Muscle layer of duodenum (tissue), 2 donors: ENCODE results near the gene ST6GALNAC4.

Experiments used
- H3K27ac ChIP-seq: one replicate; pipeline ENCODE4 v1.7.0; 2013; ENCODE audit warnings: mild to moderate bottlenecking, low read length
- H3K27me3 ChIP-seq: one replicate; pipeline ENCODE4 v1.7.0; 2013; ENCODE audit warnings: low read depth, mild to moderate bottlenecking, control low read depth, low read length
- H3K36me3 ChIP-seq, 2 donors: one replicate each; pipeline ENCODE4 v1.7.0; 2013; ENCODE audit warnings: low read length in 2 of 2, control low read depth in 1 of 2, mild to moderate bottlenecking in 1 of 2; ENCODE audit not compliant: insufficient read depth in 2 of 2, control insufficient read depth in 1 of 2
- H3K4me1 ChIP-seq, 2 donors: one replicate each; pipeline ENCODE4 v1.7.0; 2013; ENCODE audit warnings: low read length in 2 of 2, mild to moderate bottlenecking in 2 of 2, control low read depth in 1 of 2, moderate library complexity in 1 of 2; ENCODE audit not compliant: insufficient read depth in 2 of 2, control insufficient read depth in 1 of 2
- H3K4me3 ChIP-seq, 2 donors: one replicate each; pipeline ENCODE4 v1.7.0; 2013; ENCODE audit warnings: low read length in 2 of 2, low read depth in 1 of 2, mild to moderate bottlenecking in 1 of 2
- H3K9me3 ChIP-seq, 2 donors: one replicate each; pipeline ENCODE4 v1.7.0; 2013; ENCODE audit warnings: low read length in 2 of 2, control low read depth in 1 of 2, mild to moderate bottlenecking in 1 of 2; ENCODE audit not compliant: control insufficient read depth in 1 of 2
- donor health status: healthy.

The ST6GALNAC4 gene

DNA sequence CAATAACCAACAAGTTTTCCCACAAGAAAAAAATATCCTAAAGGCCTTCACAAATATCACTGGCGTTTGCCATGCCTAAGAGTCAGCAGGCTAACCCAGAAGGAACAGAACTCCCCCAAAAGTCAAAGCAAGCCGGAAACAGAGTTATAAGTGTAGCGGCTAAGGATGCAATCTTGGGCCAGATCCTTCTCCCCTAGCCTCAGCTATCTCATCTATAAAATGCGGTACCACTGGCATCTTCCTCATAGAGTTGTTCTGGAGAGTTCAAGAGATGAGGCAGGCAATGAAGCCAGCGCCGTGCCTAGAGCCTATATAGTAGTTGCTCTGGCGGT lies 20.2 kb upstream of the ST6GALNAC4 start:
- H3K4me3 ChIP-seq = peak overlapping the region; percentile 86 to 93
- H3K27me3 ChIP-seq = no peaks in the 10 kb centered on the region
- H3K4me1 ChIP-seq = peaks cover 16 to 33% of the 10 kb centered on the region in 2 donors
- H3K27ac ChIP-seq = peak overlapping the region; percentile 48
- peaks cover 3 to 10% of the 10 kb centered on the region in 2 donors for H3K36me3 ChIP-seq
- H3K9me3 ChIP-seq = no peaks in the 10 kb centered on the region

DNA sequence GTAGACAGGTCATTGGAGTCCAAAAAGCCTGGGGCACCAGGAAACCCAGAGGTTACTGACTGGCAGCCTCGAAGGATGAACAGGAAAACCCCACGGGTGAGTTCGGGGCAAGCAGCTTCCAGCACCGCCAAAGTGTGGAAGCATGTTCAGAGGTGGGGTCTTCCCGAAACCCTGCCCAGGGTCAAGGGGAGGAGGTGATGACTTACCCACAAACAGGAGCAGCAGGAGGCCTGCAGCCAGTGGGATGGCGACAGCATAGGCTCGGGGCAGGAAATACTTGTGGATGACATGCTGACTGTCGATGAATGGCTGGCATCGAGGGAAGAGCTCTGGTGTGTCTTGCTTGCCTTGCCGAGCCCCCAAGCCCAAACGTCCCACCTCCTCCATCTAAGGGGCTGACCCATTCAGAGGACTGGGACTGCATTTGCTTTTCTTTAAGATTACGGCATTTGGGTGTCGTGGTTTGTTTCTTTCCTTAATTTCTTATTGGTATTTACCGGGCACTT lies 19.6 kb upstream of the ST6GALNAC4 start:
- peak overlapping the region; percentile 86 to 93 for H3K4me3 ChIP-seq
- no peak overlapping the region for H3K27ac ChIP-seq
- no peaks in the 10 kb centered on the region for H3K9me3 ChIP-seq

DNA sequence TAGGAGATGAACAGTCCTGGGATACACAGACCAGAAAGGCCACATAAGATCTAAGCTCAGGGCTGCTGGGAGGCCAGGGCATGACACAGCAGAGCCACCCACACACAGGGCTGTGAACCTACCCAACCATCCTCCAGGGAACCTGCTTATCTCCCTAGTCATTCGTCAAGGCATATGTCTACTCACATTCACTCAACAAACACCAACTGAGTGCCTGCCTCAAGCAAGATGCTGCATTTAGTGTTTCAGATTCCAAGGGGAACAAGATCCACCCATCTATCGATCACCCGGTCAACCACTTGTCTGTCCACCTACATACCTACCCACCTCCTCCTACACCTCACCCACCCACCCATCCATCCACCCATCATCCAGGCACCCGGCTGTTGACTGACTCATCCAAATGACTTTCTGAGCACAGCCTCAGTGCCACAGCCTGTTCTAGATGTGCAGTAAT lies 19.0 kb upstream of the ST6GALNAC4 start:
- H3K4me3 ChIP-seq = no peak overlapping the region
- H3K27me3 ChIP-seq = no peaks in the 10 kb centered on the region
- H3K9me3 ChIP-seq = no peaks in the 10 kb centered on the region
- no peak overlapping the region for H3K27ac ChIP-seq
- H3K36me3 ChIP-seq = peaks cover 3 to 8% of the 10 kb centered on the region in 2 donors
- peaks cover 16 to 37% of the 10 kb centered on the region in 2 donors for H3K4me1 ChIP-seq

More for the DNA sequence above, 19.6 kb upstream of the ST6GALNAC4 start:
- Histone ChIP-seq H3K27me3 (no peaks in the 10 kb centered on the region), H3K4me1 (peaks cover 16 to 31% of the 10 kb centered on the region in 2 donors), H3K36me3 (peaks cover 3 to 8% of the 10 kb centered on the region in 2 donors)

DNA sequence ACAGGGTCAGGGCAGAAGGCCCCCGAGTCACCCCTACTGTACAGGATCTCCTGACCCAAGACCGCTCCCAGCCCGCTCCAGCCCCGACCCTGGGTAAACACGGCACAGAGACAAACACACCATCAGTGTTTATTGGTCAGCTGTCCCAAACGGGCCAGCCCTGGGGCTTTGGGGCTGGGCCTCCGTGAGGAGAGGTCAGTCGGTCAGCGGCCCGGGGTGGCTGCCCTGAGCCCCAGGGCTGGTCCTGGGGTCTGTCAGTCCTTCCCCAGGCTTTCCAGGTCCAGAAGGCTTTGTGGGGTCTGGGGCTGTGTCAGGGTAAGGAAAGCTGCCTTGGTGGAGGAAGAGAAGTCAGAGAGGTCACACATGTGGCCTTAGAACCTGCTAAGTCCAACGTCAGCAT lies 18.1 kb upstream of the ST6GALNAC4 start:
- H3K36me3 ChIP-seq = peaks cover 3 to 8% of the 10 kb centered on the region in 2 donors
- no peak overlapping the region for H3K4me3 ChIP-seq
- peaks cover 16 to 44% of the 10 kb centered on the region in 2 donors for H3K4me1 ChIP-seq
- no peaks in the 10 kb centered on the region for H3K9me3 ChIP-seq
- H3K27ac ChIP-seq = no peak overlapping the region
- H3K27me3 ChIP-seq = no peaks in the 10 kb centered on the region

DNA sequence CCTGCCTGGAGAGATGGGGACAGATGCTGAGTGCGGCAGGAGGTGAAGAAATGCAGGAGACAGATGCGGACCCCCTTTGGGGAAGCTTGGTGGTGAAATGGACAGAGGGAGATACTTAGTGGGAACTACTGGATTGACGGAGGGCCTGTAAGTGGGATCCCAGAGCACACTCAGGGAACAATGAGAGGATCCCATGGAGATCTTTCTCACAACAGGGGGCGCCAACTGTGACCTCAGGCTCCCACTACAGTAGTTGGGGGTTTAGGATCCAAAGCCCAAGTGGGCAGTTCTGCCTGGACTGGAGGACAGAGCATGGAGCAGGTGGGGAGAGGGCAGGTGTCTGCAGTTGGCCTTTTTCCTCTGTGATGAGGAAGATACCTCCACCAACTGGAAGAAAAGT lies 17.4 kb upstream of the ST6GALNAC4 start:
- H3K36me3 ChIP-seq = peaks cover 3 to 8% of the 10 kb centered on the region in 2 donors
- H3K27ac ChIP-seq = no peak overlapping the region
- no peaks in the 10 kb centered on the region for H3K9me3 ChIP-seq
- no peak overlapping the region for H3K4me3 ChIP-seq
- peaks cover 16 to 45% of the 10 kb centered on the region in 2 donors for H3K4me1 ChIP-seq
- H3K27me3 ChIP-seq = no peaks in the 10 kb centered on the region

DNA sequence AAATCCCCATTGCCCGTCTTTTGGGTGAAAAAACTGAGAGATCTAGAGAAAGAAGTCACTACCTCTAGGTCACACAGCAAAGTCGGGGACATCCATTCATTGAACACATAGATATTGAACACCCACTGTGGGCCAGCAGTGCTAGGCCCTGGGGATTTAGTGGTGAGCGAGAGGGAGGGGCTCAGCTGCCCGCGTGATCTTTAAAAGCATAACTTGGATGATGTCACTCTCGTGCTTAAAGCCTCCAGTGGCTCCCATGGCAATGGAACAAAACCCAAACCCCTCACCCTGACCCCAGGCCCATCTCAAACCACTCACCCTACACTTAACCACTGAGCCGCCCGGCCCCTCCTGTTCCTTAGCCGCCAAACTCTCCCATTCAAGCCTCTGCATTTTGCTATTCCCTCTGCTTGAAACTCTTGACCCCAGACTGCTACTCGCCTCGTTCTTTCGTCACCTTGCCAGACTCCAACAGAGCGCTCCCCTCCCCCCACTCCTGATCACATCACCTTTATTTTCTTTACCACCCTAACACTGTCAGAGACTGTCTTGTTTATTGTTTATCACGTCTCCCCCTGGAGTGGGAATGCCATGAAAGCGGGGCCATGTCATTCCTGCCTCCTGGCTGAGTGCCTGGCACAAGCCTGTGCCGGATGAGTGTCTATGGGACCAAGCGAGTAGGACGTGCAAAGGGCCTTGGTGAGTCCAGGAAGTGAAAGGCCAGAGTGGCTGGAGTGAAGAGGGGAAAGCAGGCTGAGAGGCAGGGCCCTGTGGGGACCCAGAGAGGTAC lies 14.4 kb upstream of the ST6GALNAC4 start:
- H3K4me3 ChIP-seq = peak overlapping the region; percentile 26 to 75
- H3K9me3 ChIP-seq = no peaks in the 10 kb centered on the region
- no peak overlapping the region for H3K27ac ChIP-seq
- peaks cover 3 to 8% of the 10 kb centered on the region in 2 donors for H3K36me3 ChIP-seq
- peaks cover under 1 to 36% of the 10 kb centered on the region in 2 donors for H3K4me1 ChIP-seq
- peaks cover 13% of the 10 kb centered on the region for H3K27me3 ChIP-seq

DNA sequence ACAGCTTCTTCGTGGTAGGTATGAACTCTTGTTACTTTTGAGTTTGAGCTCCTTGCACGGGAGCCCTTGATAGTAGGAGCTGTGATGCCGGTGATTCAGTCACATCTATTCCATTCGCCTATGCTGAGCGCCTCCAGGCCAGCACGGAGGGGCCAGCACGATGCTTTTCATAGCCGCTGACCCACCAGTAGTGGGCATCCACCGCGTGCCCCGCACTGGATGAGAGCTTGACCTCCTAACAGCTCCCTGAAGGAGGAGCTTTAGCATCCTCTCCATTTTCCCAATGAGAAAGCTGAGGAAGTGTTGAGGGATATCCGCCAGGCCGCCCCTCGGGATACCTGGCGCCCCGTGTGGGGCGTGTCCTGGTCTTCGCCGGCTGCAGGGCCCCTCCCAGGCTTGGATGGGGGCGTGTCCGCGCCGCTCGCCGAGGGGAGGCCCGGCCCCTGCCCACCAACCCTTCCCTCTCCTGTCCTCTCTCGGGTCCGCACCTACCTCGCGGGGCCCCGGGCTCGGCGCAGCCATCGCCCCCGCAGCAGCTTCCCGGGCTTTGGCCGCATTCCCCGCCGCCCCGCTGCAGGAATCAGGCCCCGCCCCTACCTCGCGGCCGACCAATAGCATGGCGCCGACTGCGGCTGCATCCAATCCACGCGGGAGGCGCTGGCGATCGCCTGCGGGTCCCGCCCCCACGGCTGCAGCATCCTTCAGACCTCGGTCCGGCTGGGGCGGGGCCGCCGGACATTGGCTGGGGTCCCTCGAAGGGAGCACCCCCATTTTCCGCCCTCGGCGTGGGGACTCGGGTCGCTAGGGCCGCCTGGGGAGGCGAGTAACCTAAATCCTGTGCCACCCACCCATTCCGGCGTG lies 13.6 kb upstream of the ST6GALNAC4 start, which contains the start of gene PIP5KL1:
PIP5KL1 (minus strand) TSS at position 547 of the 861 bp plus-strand sequence; CDS start at position 522, 25 bp downstream.
- peaks cover 13% of the 10 kb centered on the region for H3K27me3 ChIP-seq

DNA sequence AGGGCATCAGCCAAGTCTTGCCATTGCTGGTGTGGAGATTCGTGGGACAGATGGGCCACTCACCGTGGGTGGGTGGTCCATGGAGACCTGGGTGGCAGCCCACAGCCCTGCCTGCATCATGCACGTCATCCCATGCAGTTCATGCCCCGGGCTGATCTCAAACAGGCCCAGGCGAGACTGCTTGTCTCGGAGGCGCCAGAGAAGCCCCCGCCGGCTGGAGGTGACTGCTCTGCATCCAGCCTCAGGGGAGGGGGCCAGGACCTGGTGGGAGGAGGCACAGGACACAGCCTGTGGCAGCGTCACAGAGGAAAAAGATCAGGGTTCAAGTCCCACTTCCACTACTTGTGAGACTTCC lies 12.8 kb upstream of the ST6GALNAC4 start:
- no peaks in the 10 kb centered on the region for H3K9me3 ChIP-seq

More for the DNA sequence above, 13.6 kb upstream of the ST6GALNAC4 start, which contains the start of gene PIP5KL1:
- Histone ChIP-seq H3K36me3 (peaks cover 3 to 7% of the 10 kb centered on the region in 2 donors), H3K4me1 (peaks cover 0 to 28% of the 10 kb centered on the region in 2 donors), H3K4me3 (peak within 1 kb of the TSS; percentile 26 to 75), H3K27ac (no peak within 1 kb of the TSS), H3K9me3 (no peaks in the 10 kb centered on the region)

DNA sequence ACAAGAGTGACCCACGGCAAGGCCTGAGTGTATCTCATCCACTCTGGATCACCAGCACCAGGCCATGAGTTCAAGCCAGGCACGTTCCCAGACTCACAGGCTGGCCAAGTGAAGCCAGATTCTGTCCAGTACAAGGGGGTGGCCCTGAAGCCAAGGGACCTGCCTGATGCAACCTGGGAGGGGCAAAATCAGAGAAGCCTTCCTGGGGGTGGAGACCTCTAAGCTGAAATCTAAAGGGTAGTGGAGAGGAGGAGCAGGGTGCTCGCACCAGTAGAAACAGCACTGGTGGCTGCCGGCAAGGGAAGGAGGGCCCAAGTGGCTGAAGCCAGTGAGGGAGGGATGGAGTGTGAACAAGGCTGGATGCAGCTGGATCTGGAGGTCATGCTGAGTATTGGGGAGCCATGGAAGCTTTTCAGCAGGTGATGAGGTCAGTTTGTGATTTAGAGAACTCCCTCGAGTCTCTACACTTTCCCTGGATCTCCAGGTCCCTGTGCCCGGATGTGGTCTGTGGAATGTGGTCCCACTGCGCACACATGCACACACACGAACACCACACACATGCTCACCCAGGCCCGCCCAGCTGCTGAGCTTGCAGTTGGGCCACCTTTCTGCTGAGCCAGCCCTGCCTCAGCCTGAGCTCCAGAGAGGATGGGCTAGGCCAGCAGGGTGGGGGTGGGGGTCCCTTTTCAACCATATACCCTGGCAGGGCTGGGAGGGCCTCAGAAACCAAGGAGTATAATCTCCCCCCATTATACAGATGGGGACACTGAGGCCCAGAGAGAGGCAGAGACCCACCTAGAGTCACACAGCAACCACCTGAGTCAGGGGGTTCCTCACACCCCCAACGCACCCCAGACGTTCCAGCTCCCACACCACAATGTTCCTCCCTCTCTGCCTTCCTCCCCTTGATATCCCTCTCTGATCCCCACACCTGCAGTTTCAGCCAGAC lies 12.1 kb upstream of the ST6GALNAC4 start:
- H3K36me3 ChIP-seq = no peaks in the 10 kb centered on the region
- no peak overlapping the region for H3K4me3 ChIP-seq
- H3K27me3 ChIP-seq = peaks cover 13% of the 10 kb centered on the region
- peaks cover 0 to 24% of the 10 kb centered on the region in 2 donors for H3K4me1 ChIP-seq
- no peak overlapping the region for H3K27ac ChIP-seq
- H3K9me3 ChIP-seq = no peaks in the 10 kb centered on the region

More for the DNA sequence above, 12.8 kb upstream of the ST6GALNAC4 start:
- H3K4me1 ChIP-seq = peaks cover 0 to 24% of the 10 kb centered on the region in 2 donors
- no peak overlapping the region for H3K4me3 ChIP-seq
- H3K27me3 ChIP-seq = peaks cover 13% of the 10 kb centered on the region
- H3K36me3 ChIP-seq = no peaks in the 10 kb centered on the region
- H3K27ac ChIP-seq = no peak overlapping the region

DNA sequence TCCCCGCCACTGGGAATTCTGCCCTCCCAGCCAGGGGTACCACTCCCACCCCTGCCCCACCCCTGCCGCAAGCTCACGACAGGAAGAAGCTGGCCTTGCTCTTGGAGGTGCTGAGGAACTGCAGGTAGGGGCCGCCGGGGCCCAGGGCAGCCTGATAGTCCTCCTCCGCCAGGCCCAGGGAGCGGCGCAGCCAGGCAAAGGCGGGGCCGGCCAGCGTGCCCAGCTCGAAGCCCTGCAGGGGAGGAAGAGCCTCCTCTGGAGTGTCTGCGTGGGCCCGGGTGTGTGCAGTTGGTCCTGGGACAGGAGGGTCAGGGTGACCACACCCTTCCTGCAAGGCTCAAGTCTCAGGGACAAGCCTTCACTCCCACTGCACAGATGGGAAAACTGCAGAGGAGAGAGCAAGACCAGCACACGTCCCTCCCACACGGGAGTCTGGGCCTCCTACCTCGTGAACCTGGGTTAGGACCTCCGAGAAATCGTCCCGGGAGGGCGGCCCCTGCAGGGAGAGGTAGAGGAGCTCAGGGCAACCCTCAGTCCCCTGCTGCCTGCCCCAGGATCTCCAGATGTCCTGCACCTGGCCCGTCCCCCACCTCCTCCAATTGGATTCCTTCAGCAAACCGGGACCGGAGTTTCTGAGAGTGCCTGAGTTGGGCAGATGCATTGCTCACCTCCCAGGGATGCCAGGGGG lies 11.3 kb upstream of the ST6GALNAC4 start:
- no peaks in the 10 kb centered on the region for H3K36me3 ChIP-seq
- no peak overlapping the region for H3K27ac ChIP-seq
- H3K4me3 ChIP-seq = no peak overlapping the region
- H3K4me1 ChIP-seq = peaks cover 0 to 24% of the 10 kb centered on the region in 2 donors
- H3K9me3 ChIP-seq = no peaks in the 10 kb centered on the region
- H3K27me3 ChIP-seq = peaks cover 13% of the 10 kb centered on the region
